Mesothelial cell of epicardium (in vitro differentiated cells): ENCODE measurements around the gene ODC1. TPM values are rescaled to one million over a fixed set of nuclear protein-coding genes. Genes with fewer than 3 reads are reported as not detected.
A peak's percentile ranks its signal among the peaks of the same experiment; 100 is the strongest.

Experiments used
- DNase-seq, 2 experiments: peaks; one replicate each; pipeline ENCODE4 v3.0.0; 2021; ENCODE audit warnings: low spot score in 2 of 2; ENCODE audit not compliant: unreplicated experiment in 2 of 2
- H3K27ac Mint-ChIP-seq: 2 replicates; pipeline ENCODE4 v1.8.0; 2021; ENCODE audit warnings: mixed read lengths
- H3K27me3 Mint-ChIP-seq: 2 replicates; pipeline ENCODE4 v1.8.0; 2021; ENCODE audit warnings: low read depth, mixed read lengths
- H3K36me3 Mint-ChIP-seq: 2 replicates; pipeline ENCODE4 v1.8.0; 2021; ENCODE audit warnings: mixed read lengths
- H3K4me1 Mint-ChIP-seq: 2 replicates; pipeline ENCODE4 v1.8.0; 2021; ENCODE audit warnings: mixed read lengths
- H3K4me3 Mint-ChIP-seq: 2 replicates; pipeline ENCODE4 v1.8.0; 2021; ENCODE audit warnings: mild to moderate bottlenecking, moderate library complexity, mixed read lengths
- H3K9me3 Mint-ChIP-seq: 2 replicates; pipeline ENCODE4 v1.8.0; 2021; ENCODE audit warnings: mixed read lengths
- total RNA-seq: library from RNA; stranded (reverse); gene quantifications from 3 replicates; pipeline ENCODE4 v1.2.1, GENCODE V29; 2021
- TF ChIP-seq, protein P1 (sequence below): fragments of 200-600 bp; sonication (generic); IDR thresholded peaks from one replicate; pipeline ENCODE4 v1.5.0; 2021; ENCODE audit warnings: antibody characterized with exemption; ENCODE audit not compliant: unreplicated experiment

The ODC1 gene
- total RNA-seq, 1 donor from 2014 or later, result 148 TPM

DNA sequence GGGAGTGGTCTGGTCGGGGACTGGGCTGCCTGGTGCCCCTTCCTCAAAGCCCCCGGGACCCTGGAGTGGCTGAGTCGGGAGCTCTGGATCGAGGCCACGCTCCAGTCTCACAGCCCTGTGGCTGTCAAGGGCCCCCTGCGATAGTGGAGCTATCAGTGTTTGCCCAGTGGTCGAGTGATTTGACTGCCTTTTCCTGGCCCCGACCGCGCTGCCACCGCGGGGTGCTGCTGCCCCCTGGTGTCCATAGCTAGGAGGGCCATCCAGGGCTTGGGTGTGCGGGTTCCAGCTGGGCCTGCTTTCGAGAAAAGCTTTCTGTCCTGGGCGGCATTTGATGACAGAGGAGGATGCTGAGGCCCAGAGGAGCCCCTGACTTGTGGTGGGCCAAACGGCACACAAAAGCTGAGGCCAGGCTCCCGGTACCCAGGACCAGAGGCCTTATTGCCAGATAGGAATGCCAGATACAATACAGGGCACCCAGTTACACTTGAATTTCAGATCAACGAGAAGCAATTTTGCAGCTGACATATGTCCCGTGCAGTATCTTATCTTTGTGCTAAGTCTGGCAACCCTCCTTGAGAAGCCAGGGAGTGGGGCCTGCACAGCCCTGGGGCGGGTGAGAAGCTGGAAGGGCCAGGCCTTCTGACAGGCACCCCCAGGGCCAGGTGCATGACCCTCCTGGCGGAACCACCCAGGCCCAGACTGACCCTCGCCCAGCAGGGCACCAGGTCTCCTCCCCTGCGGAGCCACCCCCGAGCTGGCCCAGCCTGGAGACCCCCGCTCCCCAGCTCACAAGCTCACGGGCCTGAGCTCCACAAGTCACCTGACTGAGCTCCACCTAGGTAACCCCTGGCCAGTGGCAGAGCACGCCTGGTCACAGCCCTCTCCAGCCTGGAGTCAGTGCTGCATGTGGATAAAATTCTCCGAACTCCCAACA, 13.0 kb downstream of the ODC1 start:
- peaks cover 5% of the 10 kb centered on the region for H3K36me3 Mint-ChIP-seq
- H3K27ac Mint-ChIP-seq, result no peak overlapping the region
- peak overlapping the region; percentile 26 for H3K4me3 Mint-ChIP-seq
- peak; percentile 63 to 90 for DNase-seq
- TF ChIP-seq, protein P1, sequence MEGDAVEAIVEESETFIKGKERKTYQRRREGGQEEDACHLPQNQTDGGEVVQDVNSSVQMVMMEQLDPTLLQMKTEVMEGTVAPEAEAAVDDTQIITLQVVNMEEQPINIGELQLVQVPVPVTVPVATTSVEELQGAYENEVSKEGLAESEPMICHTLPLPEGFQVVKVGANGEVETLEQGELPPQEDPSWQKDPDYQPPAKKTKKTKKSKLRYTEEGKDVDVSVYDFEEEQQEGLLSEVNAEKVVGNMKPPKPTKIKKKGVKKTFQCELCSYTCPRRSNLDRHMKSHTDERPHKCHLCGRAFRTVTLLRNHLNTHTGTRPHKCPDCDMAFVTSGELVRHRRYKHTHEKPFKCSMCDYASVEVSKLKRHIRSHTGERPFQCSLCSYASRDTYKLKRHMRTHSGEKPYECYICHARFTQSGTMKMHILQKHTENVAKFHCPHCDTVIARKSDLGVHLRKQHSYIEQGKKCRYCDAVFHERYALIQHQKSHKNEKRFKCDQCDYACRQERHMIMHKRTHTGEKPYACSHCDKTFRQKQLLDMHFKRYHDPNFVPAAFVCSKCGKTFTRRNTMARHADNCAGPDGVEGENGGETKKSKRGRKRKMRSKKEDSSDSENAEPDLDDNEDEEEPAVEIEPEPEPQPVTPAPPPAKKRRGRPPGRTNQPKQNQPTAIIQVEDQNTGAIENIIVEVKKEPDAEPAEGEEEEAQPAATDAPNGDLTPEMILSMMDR, result peak; percentile 93
- peaks cover 6% of the 10 kb centered on the region for H3K4me1 Mint-ChIP-seq
- peaks cover 3% of the 10 kb centered on the region for H3K27me3 Mint-ChIP-seq
- no peaks in the 10 kb centered on the region for H3K9me3 Mint-ChIP-seq

DNA sequence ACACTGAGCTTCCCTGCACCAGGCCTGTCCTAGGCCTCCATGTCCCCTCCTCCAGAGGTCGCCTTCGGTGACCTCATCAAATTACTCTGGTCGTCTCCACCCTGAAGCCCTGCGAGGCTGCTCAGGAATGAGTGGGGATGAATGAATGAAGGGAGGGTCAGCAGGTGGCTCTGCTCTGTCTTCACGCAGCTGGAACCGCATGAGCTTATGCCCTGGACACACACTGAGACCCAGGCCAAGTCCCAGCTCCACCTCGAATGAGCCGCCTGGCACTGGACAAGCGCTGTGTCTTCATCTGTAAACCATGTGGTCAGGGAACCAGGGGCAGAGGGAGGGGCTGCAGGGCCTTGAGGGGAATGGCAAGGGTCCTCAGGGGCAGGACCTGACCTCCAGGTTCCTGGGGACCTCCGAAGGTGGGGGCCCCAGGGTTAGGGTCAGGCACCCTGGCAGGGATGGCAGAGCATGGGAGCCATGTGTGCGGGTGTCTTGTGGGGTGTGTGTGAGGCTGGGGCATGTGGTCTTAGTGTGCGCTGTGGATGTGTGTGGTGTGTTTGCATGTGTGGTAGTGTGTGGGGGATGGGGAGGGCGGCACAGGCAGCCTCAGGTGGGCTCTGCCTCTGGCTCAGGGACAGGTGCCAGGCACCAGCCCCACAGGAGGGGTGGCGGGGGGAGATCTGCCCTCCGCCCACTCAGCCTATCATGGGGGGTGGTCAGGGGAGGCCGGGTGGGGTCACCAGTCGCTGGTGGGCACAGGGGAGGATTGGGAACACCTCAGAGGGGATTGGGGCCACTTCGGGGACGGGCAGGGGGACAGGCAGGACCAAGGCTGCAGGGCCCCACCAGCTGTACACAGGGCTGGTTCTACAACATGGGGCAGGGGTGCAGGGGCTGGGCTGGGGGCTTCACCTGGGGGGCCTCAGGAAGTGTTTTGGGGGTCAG, 13.9 kb downstream of the ODC1 start:
- TF ChIP-seq, protein P1, result no peak
- H3K4me1 Mint-ChIP-seq, result peaks cover 6% of the 10 kb centered on the region
- peaks cover 3% of the 10 kb centered on the region for H3K27me3 Mint-ChIP-seq
- no peak overlapping the region for H3K27ac Mint-ChIP-seq
- H3K9me3 Mint-ChIP-seq, result no peaks in the 10 kb centered on the region
- DNase-seq, result no peak
- no peaks in the 10 kb centered on the region for H3K36me3 Mint-ChIP-seq
- no peak overlapping the region for H3K4me3 Mint-ChIP-seq

DNA sequence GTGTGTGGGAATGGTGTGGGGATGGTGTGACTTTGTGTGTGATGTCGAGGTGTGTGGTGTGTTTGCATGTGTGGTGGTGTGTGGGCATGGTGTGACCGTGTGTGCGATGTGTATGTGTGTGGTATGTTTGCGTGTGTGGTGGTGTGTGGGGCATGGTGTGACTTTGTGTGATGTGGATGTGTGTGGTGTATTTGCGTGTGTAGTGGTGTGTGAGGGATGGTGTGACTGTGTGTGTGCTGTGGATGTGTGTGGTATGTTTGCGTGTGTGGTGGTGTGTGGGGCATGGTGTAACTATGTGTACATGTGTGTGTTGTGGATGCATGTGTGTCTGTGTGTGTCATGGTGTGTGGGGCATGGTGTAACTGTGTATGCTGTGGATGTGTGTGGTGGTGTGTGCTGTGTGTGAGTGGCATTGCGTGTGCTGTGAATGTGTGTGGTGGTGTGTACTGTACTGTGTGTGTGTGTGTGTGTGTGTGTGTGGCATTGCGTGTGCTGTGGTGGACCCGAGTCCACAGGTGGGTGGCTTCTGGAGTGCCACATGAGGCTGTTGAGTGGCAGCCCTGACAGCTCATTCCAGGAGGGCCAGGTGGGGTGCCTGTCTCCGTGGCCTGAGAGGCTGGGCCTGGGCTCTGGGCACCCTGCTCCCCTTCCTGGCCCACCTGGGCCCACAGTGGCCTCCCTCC, 14.7 kb downstream of the ODC1 start:
- Mint-ChIP-seq H3K36me3 (no peaks in the 10 kb centered on the region), H3K4me3 (peak overlapping the region; percentile 3), H3K27me3 (peaks cover 3% of the 10 kb centered on the region), H3K9me3 (no peaks in the 10 kb centered on the region), H3K27ac (no peak overlapping the region), H3K4me1 (peaks cover 6% of the 10 kb centered on the region)
- TF ChIP-seq, protein P1, result no peak
- DNase-seq, result no peak

DNA sequence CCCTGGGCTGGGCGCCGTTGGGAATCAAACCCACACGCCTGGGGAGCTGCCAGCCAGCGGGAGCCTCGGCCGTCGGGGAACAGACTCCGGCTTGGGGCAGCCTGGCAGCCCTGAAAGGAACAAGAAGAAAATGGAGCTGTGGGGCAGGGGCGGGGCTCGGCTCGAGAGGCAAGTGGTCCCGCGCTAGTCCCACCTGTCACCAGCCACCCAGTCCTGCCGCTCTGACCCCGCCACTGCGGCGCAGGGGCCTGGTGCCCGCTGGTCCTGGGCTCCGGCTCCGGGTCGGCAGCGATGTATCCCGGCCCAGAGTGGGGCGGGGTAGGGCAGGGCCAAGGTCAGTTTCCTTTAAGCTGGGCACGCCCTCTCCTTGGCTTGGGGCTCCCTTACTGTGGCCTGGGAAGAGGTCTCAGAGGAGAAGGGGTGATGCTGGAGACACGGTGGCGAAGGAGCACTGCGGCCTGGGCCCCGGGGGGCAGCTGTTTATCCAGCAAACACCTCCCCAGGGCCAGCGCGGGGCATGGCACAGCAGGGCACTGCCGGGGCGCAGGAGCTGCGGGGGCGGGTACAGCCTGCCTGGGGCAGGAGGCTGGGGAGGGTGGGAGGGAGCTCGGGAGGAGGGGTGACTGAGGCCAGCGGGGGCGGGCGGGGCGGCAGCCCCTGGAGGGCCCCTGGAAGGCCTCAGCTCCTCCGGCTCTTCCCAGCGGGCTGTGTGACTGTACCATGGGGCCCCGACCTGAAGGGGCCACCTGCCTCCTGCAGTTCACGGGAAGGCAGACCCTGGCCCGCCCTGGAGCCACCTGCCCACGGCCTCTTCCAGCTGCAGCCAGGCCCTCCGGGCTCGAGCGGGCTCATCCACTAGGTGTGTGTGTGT, 15.6 kb downstream of the ODC1 start:
- Mint-ChIP-seq H3K4me3 (peak overlapping the region; percentile 55), H3K36me3 (no peaks in the 10 kb centered on the region), H3K4me1 (peaks cover 9% of the 10 kb centered on the region), H3K9me3 (no peaks in the 10 kb centered on the region), H3K27ac (no peak overlapping the region), H3K27me3 (peaks cover 3% of the 10 kb centered on the region)
- no peak for DNase-seq
- TF ChIP-seq, protein P1, result no peak
